ENCODE measurements around the gene STK32B. TPM values are rescaled to one million over a fixed set of nuclear protein-coding genes. Genes with fewer than 3 reads are reported as not detected.

The STK32B gene
- total and polyA plus RNA-seq, 2 of the 8 experiments (the other 6 are each of a cell fraction or from before 2014, with no cell fraction given) = 2.3 to 2.5 TPM

- H3K23ac ChIP-seq (ENCODE audit: insufficient read length) = no peak overlapping the region
- H3K27me3 ChIP-seq (replicated peaks in 1 of 4; ENCODE audit: control insufficient read depth in 3 of 4, extremely low read depth in 1 of 4, insufficient read depth in 3 of 4, low read length in 3 of 4) = no peaks in the 10 kb centered on the region
- no peak overlapping the region for H2BK15ac ChIP-seq (ENCODE audit: low read length)
- no peaks in the 10 kb centered on the region for H4K20me1 ChIP-seq (replicated peaks in 1 of 2; ENCODE audit: control insufficient read depth in 1 of 2, insufficient read depth in 2 of 2, low read length in 2 of 2)
- H4K5ac ChIP-seq (ENCODE audit: insufficient read length, low read depth, low read length) = no peak overlapping the region
- no peaks in the 10 kb centered on the region for H3K36me3 ChIP-seq (ENCODE audit: control insufficient read depth in 2 of 4, insufficient read depth in 4 of 4, low read length in 3 of 4)
- no peak overlapping the region for H4K8ac ChIP-seq (ENCODE audit: extremely low read depth, insufficient read depth, low read length)
- CTCF ChIA-PET (ENCODE audit: partially characterized antibody) = interaction anchor here (1.2 kb wide), 1 partner anchor 12 kb away, joined by 3 read pairs; no protein-coding TSS in a partner anchor
- H3K18ac ChIP-seq (ENCODE audit: extremely low read depth, low read length) = no peak overlapping the region
- DNase-seq (ENCODE audit: low read depth in 1 of 2, low spot score in 2 of 2) = no peak
- H3K4ac ChIP-seq (replicated peaks; ENCODE audit: insufficient read length, low read depth, low read length) = no peak overlapping the region
- no peaks in the 10 kb centered on the region for H3K79me2 ChIP-seq (ENCODE audit: control insufficient read depth in 1 of 2, insufficient read depth in 2 of 2, low read length in 2 of 2)
- H3K56ac ChIP-seq (replicated peaks; ENCODE audit: insufficient read length, low read depth, low read length) = no peak overlapping the region
- no peaks in the 10 kb centered on the region for H3K79me1 ChIP-seq (ENCODE audit: low read depth, low read length)
- no peak overlapping the region for H2BK5ac ChIP-seq (ENCODE audit: low read depth, low read length)
- no peak overlapping the region for H3K27ac ChIP-seq (ENCODE audit: low read depth, low read length)
- no peak for FAIRE-seq
- no peak overlapping the region for H3K9ac ChIP-seq (replicated peaks in 1 of 4; ENCODE audit: extremely low read depth in 1 of 4, low read depth in 3 of 4, low read length in 3 of 4)
- H3K14ac ChIP-seq (ENCODE audit: insufficient read length) = no peak overlapping the region
- 87% methylated on average over 2 of the region's 2 CpGs; no CpG with 5 or more reads in 1 of the 2 experiments for WGBS, 2 experiments (ENCODE audit: extremely low coverage in 1 of 2, insufficient coverage in 1 of 2, insufficient read length in 1 of 2, insufficient replicate concordance in 2 of 2, low coverage in 1 of 2, low lambda C conversion rate in 2 of 2, missing lambda C conversion rate in 1 of 2)
- POLR2A ChIA-PET (ENCODE audit: partially characterized antibody) = no interaction called here
- no peak overlapping the region for H2BK20ac ChIP-seq (ENCODE audit: low read length)
- H2BK120ac ChIP-seq (replicated peaks; ENCODE audit: low read depth, low read length) = no peak overlapping the region
- peaks cover 0 to 8% (median 5%) of the 10 kb centered on the region in 4 experiments; a peak in 6 of 7 replicates for H3K4me1 ChIP-seq (replicated peaks in 1 of 4; ENCODE audit: control insufficient read depth in 3 of 4, insufficient read depth in 4 of 4, low read length in 3 of 4)
- H4K91ac ChIP-seq (replicated peaks; ENCODE audit: insufficient read length, low read length) = no peak overlapping the region
- no peak overlapping the region for H3K4me2 ChIP-seq (ENCODE audit: insufficient read depth in 1 of 2, low read depth in 2 of 2, low read length in 2 of 2)
- H3K4me3 ChIP-seq (ENCODE audit: extremely low read depth in 1 of 4, insufficient read depth in 2 of 4, low read depth in 3 of 4, low read length in 4 of 4) = no peak overlapping the region
- no peaks in the 10 kb centered on the region for H3K23me2 ChIP-seq (ENCODE audit: low read depth, low read length)
- H2BK12ac ChIP-seq (ENCODE audit: low read depth, low read length) = no peak overlapping the region
- H2AK5ac ChIP-seq (ENCODE audit: low read depth, low read length) = no peak overlapping the region
- no peaks in the 10 kb centered on the region for H3K9me3 ChIP-seq (ENCODE audit: insufficient read depth in 2 of 2, low read depth in 1 of 2, low read length in 1 of 2)
- H2AFZ ChIP-seq (ENCODE audit: low read length) = no peak overlapping the region
- TF ChIP-seq CBX5 (IDR thresholded peaks at IDR 0.05; ENCODE audit: low read depth, low read length) = no peak
Measured at GRCh38 chr4:5215321-5215720, 164.0 kb downstream of the STK32B start.

Data from H1 (cell line).